Esophagus muscularis mucosa (tissue), 4 donors: ENCODE measurements around the gene ARMC9. TPM values are rescaled to one million over a fixed set of nuclear protein-coding genes. Genes with fewer than 3 reads are reported as not detected.

ENCODE experiments used
- DNase-seq: peaks from one replicate; pipeline ENCODE4 v3.0.0-alpha.2; 2017; ENCODE audit errors: extremely low spot score
- H3K27ac ChIP-seq, 4 donors: fragments of 200-600 bp; sonication (generic); replicated peaks in 1 of 4; 1 replicate in 3 of 4; 2 replicates in 1 of 4; pipeline ENCODE4 v1.5.1; 2016 to 2019; ENCODE audit warnings: mild to moderate bottlenecking in 1 of 4
- H3K27me3 ChIP-seq, 4 donors: fragments of 200-600 bp; sonication (generic); one replicate each; pipeline versions ENCODE4 v1.5.1 to v1.6.0; 2016 to 2019
- H3K36me3 ChIP-seq, 4 donors: fragments of 200-600 bp; sonication (generic); one replicate each; pipeline ENCODE4 v1.5.1; 2016 to 2019
- H3K4me1 ChIP-seq, 4 donors: fragments of 200-600 bp; sonication (generic); one replicate each; pipeline ENCODE4 v1.5.1; 2016 to 2019
- H3K4me3 ChIP-seq, 4 donors: fragments of 200-600 bp; sonication (generic); 1 replicate in 2 of 4; 2 replicates in 2 of 4; pipeline ENCODE4 v1.5.1; 2016 to 2019; ENCODE audit warnings: mild to moderate bottlenecking in 4 of 4, moderate library complexity in 1 of 4
- H3K9me3 ChIP-seq, 4 donors: fragments of 200-600 bp; sonication (generic); 1 replicate in 3 of 4; 2 replicates in 1 of 4; pipeline ENCODE4 v1.5.1; 2016 to 2019
- CTCF ChIP-seq, 3 experiments: fragments of 200-600 bp in 2 of 3; fragments of 450-650 bp in 1 of 3; sonication (generic) in 2 of 3; IDR thresholded peaks; one replicate each; pipeline ENCODE4 v1.5.1; 2017 to 2019; ENCODE audit warnings: antibody characterized with exemption in 3 of 3, mild to moderate bottlenecking in 2 of 3, moderate library complexity in 1 of 3
- EP300 ChIP-seq: sonication (generic); formaldehyde crosslinking; IDR thresholded peaks from one replicate; pipeline ENCODE4 v1.6.1; 2017; ENCODE audit warnings: antibody characterized with exemption
- POLR2A ChIP-seq: fragments of 450-650 bp; IDR thresholded peaks from one replicate; pipeline ENCODE4 v1.6.1; 2017; ENCODE audit warnings: antibody characterized with exemption, moderate library complexity, mild to moderate bottlenecking, low read depth
- POLR2AphosphoS5 ChIP-seq, 2 donors: sonication (generic); formaldehyde crosslinking; IDR thresholded peaks; one replicate each; pipeline ENCODE4 v1.6.1; 2017; ENCODE audit warnings: antibody characterized with exemption in 2 of 2
- WGBS: methylation state at CpG from one replicate; pipeline ENCODE4 v1.1.5; 2018; 5-methylcytosine and 5-hydroxymethylcytosine counted together
- intact Hi-C: fragments of 100-400 bp; cut with DNase I; formaldehyde crosslinking; loops from one replicate; pipeline ENCODE4 v1.15.1; 2023
- total RNA-seq, 4 donors: library from RNA; depleted of rRNA; stranded (reverse); fragments of >200 nt; gene quantifications; one replicate each; pipeline versions ENCODE4 v1.1.0 to v1.2.1, GENCODE V29; 2016

ARMC9 gene
- total RNA-seq, 4 donors from 2014 or later: 119 to 262 (median 152) TPM

GRCh38 chr2:231284296-231284695, 85.9 kb downstream of the ARMC9 start:
- Histone ChIP-seq H3K4me1 (no peaks in the 10 kb centered on the region), H3K27me3 (no peaks in the 10 kb centered on the region), H3K27ac (no peak overlapping the region), H3K36me3 (peaks cover 0 to 100% (median 73%) of the 10 kb centered on the region in 4 donors), H3K9me3 (no peaks in the 10 kb centered on the region), H3K4me3 (no peak overlapping the region)
- 100% methylated on average over 2 of the region's 2 CpGs for WGBS
- DNase-seq: no peak
- intact Hi-C loops: no loop called here
- TF ChIP-seq EP300 (no peak), POLR2A (no peak), CTCF (IDR thresholded peaks at IDR 0.05) (no peak), POLR2AphosphoS5 (IDR thresholded peaks at IDR 0.05) (peak in 1 of 2 donors; percentile 10)

- 80% methylated on average over 3 of the region's 4 CpGs for WGBS
- Histone ChIP-seq H3K27ac (no peak overlapping the region), H3K4me1 (no peaks in the 10 kb centered on the region), H3K4me3 (no peak overlapping the region), H3K27me3 (no peaks in the 10 kb centered on the region), H3K9me3 (no peaks in the 10 kb centered on the region), H3K36me3 (peaks cover 0 to 100% (median 67%) of the 10 kb centered on the region in 4 donors)
- intact Hi-C loops: no loop called here
- no peak for DNase-seq
- TF ChIP-seq POLR2AphosphoS5 (IDR thresholded peaks at IDR 0.05) (peak in 1 of 2 donors; percentile 46), CTCF (IDR thresholded peaks at IDR 0.05) (no peak)
Measured at GRCh38 chr2:231286964-231287363, 88.5 kb downstream of the ARMC9 start.

- peaks cover 0 to 100% (median 68%) of the 10 kb centered on the region in 4 donors for H3K36me3 ChIP-seq
- WGBS: 91% methylated on average over 5 of the region's 5 CpGs
Measured at GRCh38 chr2:231287696-231288095, 89.3 kb downstream of the ARMC9 start.

GRCh38 chr2:231288590-231288989, 90.2 kb downstream of the ARMC9 start:
- peaks cover 0 to 100% (median 71%) of the 10 kb centered on the region in 4 donors for H3K36me3 ChIP-seq
- no peak overlapping the region for H3K27ac ChIP-seq
- no peak overlapping the region for H3K4me3 ChIP-seq
- TF ChIP-seq POLR2AphosphoS5 (IDR thresholded peaks at IDR 0.05) (no peak), CTCF (IDR thresholded peaks at IDR 0.05) (no peak), EP300 (no peak), POLR2A (no peak)
- intact Hi-C loops: no loop called here
- no peak for DNase-seq
- no peaks in the 10 kb centered on the region for H3K4me1 ChIP-seq
- whole genome bisulfite sequencing: 92% methylated on average over 7 of the region's 7 CpGs
- H3K27me3 ChIP-seq: no peaks in the 10 kb centered on the region
- no peaks in the 10 kb centered on the region for H3K9me3 ChIP-seq

More at GRCh38 chr2:231287696-231288095, 89.3 kb downstream of the ARMC9 start:
- intact Hi-C loops: no loop called here
- Histone ChIP-seq H3K9me3 (no peaks in the 10 kb centered on the region), H3K27me3 (no peaks in the 10 kb centered on the region), H3K27ac (no peak overlapping the region), H3K4me1 (no peaks in the 10 kb centered on the region), H3K4me3 (no peak overlapping the region)
- TF ChIP-seq POLR2AphosphoS5 (IDR thresholded peaks at IDR 0.05): no peak
- TF ChIP-seq POLR2A: no peak
- TF ChIP-seq CTCF (IDR thresholded peaks at IDR 0.05): no peak
- TF ChIP-seq EP300: no peak
- no peak for DNase-seq

GRCh38 chr2:231290321-231291015, 92.0 kb downstream of the ARMC9 start:
- intact Hi-C loops: loop anchor here (10.0 kb wide), 1 partner anchor 124 kb away; no protein-coding TSS in a partner anchor
- WGBS: 38% methylated on average over 2 of the region's 2 CpGs

More at GRCh38 chr2:231290321-231291015, 92.0 kb downstream of the ARMC9 start:
- Histone ChIP-seq H3K27me3 (no peaks in the 10 kb centered on the region), H3K36me3 (peaks cover 0 to 100% (median 73%) of the 10 kb centered on the region in 4 donors), H3K9me3 (no peaks in the 10 kb centered on the region), H3K4me1 (peaks cover 0 to 7% (median 0%) of the 10 kb centered on the region in 4 donors), H3K4me3 (no peak overlapping the region), H3K27ac (no peak overlapping the region)
- TF ChIP-seq POLR2A: no peak
- TF ChIP-seq CTCF (IDR thresholded peaks at IDR 0.05): no peak
- no peak for TF ChIP-seq POLR2AphosphoS5 (IDR thresholded peaks at IDR 0.05)
- no peak for TF ChIP-seq EP300
- DNase-seq: no peak
